ENCODE measurements around the gene CTBP2.

Gene CTBP2

DNA sequence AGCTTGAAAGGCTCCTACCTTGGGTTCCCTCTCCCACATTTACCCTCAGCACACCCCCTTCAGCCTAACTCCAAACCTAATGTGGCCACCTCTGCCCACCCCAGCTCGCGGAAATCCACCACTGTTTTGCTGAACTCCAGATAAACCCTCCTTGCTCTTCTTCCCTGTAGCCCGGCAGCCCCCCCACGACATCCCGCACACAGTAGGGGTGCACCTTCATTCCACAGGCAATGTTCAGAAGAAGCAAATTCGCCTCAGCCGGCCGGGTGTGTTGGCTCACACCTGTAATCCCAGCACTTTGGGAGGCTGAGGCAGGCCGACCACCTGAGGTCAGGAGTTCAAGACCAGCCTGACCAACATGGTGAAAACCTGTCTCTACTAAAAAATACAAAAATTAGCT is 17.4 kb downstream of the CTBP2 start:
- no peak for DNase-seq

DNA sequence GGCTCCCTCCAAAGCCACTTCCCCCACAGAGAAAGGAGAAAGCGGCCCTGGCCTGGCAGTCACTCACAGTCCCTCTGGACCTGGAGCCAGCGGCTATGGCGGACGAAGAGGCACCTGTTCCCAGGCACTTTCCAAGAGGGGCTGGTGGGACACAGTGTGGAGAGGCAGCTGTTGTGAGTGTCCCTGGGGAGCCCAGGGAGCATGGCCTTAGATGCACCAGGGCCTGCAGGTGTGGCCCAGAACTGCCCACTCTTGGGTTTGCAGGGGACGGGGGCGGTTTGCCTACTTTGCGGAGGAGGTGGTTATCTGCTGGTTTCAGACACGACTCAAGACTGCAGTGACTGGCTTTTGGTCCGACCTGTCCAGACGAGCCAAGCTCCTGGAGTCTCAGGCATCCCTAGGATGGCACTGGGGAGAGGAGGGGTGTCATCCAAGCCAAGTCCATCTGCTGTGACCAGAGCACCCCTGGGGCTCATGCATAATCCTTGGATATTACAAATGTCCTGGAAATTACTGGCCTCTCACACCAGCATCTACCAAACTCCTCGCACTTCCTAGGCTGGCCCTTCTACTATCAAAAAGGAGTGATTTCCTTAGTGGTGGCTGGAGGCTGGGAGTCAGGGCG is 18.4 kb downstream of the CTBP2 start:
- DNase-seq = no peak

DNA sequence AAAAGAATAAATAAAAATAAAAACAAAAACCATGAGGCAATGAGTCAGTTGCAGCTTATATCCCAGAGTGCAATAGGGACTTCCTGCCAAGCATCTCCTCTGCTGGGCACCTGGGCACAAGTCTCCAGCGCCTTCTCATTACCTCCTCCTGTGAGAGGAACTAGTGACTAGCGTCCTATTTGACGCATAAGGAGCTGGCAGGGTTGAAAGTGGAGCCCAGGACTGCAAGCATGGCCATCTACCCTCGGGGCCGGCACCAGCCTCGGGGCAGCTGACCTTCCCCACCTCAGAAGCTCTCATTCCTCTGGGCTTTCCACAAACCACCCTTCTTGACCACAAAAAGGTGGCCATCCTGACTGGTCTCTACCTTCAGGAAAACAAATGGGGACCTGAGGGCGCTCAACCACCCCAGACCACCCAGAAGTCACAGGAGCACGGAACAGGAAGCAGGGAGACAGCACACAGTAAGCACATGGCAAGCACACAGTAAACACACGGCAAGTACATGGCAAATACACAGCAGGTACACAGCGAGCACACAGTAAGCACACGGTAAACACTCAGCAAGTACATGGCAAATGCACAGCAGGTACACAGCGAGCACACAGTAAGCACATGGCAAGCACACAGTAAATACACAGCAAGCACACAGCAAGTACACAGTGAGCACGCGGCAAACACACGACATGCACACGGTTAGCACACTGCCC is 19.1 kb downstream of the CTBP2 start:
- no peak for DNase-seq

DNA sequence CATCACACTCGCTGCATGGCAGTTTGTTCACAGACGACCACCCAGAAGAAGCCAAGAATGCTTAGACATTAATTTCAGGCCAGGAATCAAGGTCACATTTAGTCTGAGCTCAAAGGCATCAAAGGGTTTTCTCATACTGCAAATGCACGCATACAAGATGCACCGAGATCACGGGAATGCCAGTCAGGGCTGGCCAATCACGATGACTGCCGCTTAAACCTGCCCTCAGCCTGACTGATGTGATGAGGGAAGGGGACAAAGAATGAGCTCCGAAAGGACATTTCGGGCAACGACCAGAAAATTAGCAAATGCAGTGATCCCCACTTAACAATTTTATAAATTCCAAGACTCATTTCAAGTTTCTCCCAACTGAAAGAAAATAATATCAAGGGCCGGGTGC is 20.2 kb downstream of the CTBP2 start:
- DNase-seq = no peak

DNA sequence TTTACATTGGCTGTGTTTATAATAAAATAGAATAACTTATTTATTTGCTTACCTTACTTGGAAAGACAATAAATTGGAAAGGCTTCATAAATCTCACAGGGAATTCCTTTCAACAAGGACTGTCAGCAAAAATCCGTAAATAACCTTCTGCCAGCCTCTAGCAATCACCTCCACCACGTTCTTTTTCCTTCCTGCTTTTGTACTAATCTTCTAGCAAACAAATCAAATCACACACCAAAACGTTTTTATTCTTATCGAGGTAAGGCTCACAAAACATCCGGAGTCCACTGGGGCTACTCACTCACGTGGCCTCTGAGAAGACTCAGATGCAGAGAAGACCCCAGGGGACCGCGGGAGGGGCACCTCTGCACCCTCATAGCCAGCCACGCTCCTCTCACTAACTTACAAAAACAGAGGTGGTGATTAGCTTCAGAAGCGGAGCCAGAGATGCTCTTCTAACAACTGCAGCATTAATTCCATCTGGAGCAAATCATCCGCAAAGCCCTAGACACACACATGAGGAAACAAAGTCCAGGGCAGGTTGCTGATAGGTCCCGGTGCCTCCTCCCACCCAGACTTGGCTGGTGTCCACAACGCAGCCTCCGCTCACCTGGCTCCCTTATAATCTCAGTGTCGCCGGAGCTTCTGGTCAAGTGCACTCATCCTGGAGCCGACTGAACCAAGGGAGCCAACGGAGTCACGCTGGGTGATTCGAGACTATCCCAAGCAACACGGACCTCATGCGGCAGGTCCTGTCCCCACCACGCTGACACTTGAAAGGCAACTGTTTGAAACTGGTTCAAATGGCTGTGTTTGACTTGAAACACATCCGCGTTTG is 22.5 kb downstream of the CTBP2 start:
- no peak for DNase-seq

DNA sequence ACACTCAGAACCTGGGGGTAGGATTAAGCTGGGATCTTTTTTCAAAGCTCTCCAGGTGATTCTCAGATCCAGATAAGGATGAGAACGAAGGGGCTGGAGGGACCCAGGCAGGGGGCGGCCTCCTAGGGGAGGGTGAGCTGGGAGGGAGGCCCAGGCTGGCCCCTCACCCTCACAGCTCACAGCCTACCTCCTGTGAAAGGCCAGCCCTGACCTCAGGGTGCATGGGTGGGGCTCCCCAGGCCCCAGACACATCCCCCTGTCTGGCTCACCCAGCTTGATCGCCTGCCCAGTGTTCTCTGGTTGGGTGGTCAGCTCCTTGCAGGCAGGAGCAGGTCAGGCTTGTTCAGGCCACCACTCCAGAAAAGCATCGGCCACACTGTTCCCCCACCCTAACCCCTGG is 24.3 kb downstream of the CTBP2 start:
- DNase-seq = no peak

DNA sequence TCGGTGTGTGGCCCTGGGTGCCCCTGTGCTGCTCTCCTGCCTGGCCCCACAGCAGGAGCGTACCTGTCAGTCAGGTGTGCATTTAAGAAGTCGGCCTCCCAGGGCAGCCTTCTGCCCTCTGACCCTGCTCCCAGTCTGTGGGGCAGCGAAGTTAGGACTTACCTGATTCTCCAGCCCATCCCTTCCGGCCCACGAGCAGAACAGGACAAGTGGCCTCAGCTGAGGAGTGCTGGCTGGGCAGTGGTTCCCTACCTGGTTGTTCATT is 24.7 kb downstream of the CTBP2 start:
- DNase-seq = no peak

DNA sequence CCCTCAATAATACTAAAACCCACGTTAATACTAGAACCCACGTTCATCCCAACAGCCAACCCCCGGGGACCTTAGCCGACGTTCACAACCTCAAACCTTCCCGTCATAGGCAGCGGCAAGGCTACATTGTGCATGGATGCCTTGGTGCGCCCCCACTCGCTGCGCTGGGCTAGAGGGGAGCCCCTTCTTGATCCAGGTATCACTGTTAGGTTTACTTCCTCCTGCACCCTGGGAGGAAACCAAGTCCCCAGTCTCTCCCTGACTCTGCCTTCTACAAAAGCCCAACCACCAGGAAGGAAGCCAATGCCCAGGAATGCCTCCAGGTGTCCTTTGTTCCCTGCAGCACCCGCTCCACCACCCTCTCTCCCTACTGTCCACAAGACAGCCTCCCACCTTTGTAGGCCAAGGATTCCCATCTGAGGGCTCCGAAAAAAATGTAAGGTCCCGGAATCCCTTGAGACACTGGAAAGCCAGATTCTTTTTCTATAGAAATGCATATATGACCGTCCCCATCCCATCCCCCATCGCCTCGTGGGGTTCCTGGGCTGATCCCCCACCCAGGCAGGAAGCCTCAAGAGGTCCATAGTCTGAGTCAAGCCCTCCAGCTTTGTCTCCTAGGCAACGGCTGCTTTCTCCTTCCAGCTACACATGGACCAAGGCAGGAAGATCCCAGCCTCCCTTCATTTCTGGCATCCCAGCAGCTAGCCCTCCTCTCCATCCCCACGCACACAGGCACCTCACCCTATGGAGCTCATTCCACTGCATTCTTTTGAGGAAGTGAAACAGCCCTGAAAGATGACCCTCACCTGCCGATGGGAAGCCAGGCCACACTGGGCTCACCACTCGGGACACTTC is 25.2 kb downstream of the CTBP2 start:
- no peak for DNase-seq

DNA sequence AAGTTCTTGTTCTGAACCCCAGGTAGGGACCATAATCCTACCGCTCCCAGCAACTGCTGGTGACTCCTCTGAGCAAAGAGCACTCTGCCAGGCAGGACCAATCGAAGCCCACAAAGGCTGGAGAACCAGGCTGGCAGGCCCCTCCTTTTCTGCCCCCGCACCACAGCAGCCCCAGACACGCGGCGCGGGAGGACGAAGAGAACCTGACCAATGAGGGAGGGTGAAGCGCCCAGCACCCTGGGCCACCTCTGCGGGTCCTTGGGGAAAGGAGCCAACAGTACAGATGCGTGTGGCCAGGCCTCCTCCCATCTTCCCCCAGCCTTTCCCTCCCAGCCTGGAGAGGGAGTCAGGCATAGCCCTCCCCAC is 25.9 kb downstream of the CTBP2 start:
- no peak for DNase-seq

DNA sequence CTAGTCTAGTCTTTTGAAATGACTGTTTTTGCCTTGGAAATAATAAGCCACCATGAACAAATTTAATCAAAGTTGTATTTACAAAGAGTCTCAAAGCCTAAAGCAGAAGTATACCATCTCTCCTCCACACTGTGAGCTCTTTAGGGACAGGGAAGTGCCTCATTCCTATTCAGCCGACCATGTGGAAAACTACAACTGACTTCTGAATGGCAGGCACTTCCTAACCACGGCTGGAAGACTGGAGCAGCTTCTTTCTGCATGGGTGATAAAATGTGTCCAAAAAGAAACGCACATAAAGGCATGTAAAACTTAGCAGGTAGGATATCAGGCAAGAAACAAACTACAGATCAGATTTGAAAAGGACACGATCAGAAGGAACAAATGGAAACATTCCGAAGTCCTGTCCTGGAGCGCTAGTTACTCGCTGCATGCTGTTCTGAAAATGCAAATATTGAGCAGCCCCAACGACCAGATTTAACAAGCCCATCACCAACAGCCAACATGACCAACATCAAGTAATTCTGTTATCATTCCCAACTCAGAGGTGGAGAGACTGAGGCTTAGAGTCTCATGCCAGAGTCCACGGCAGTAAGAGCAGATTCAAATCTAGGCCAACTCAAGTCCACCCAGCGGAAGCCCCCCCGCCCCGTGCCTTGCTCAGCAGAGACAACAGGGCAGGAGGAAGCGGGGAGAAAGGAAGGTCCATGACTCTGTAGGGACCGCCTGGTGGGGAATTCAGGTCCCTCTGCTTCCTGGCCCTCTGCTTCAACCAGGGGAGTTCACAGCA is 26.5 kb downstream of the CTBP2 start:
- DNase-seq = no peak

DNA sequence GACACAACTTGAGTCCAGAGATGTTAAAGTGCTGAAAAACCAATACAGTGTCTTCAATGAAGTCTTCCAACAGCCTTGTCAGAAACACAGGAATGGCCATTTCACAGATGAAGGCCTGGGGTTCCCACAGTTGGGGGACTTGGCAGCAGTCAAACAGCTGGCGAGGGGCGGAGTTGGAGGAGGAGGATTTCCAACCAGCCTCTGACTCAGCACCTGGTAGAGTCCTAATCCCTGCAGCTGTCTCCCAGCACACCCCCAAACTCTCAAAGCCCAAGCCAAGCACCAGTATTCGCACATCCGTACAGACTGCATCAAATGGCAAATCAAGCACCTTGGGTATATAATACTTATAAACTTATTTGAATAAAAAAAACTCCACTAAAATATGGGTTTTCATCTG is 28.0 kb downstream of the CTBP2 start:
- no peak for DNase-seq

DNA sequence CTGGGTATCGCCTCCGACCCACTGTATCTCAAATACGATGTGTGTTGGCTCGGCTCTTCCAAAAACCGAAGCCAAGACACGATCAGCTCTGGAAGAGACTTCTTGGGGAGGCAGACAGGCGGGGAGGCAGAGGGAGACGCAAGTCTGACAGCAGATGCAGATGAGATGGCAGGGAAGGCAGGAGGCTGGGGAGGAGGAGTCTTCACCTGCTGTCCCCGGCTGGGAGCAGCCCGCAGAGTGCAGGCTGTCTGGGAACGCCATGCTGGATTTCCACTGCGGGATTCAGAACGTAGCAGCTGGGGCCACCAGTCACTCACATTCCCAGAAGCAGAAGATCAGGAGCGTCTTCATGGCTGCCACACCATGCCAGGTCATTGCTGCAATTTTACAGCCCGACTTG is 29.4 kb downstream of the CTBP2 start:
- DNase-seq = no peak

DNA sequence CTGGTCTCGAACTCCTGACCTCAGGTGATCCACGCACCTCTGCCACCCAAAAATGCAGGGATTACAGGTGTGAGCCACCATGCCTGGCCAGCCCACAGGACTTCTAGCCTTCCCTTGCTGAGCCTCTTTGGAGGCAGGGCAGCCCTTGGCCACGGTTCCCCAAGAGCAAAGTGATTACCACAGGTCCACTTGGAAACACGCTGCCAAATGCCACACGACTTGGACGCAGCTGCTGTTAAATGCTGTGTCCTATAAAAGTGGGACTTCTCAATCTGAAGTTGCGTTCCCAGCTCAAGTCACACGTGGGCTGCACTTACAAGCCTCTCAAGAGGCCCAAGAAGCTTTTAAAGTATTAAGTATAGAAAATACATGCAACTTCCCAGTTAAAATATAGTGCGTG is 30.1 kb downstream of the CTBP2 start:
- DNase-seq = no peak

DNA sequence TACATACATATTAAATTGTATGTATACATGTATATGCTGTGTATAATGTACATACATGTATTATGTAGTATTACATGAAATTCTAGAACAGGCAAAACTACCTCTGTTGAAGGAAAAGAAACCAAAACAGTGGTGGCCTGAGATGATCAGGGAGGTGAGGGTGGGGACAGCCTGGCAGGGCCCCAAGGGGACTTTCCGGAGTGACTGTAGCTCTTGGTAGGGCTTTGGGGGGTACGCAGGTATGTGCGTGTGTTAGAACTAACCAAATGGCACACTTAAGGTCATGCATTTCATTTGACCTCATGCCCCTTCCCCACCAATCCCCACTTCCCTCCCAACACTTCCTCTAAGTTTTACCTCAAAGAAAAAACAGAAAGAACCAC is 31.3 kb downstream of the CTBP2 start:
- DNase-seq = no peak

DNA sequence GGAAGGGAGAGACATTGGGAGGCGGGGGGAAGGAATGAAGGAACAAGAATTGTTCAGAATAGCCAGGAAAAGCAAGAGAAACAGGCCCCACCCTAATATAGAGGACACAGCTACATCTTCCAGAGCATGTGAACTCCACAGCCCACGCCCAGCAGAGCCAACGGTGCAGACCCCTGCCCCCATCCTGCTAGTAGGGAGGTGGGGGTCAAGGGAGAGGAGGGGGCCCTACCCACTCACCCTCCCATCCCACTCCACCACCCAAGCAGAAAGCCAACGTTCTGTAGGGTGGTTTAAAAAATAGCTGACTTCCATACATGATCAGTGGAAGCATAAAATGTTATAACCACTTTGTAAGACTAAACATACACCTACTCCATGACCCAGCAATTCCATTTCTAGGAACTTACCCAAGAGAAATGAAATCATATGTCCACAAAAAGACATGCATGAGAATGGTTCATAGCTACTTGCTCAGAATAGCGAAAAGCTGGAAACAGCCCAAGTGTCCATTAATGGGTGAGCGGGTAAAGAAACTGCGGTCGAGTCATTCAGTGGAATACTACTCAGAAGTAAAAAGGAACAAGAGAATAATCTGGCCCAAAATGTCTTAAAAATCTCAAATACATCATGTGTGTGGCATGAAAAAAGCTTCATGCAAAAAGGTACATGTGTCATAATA is 31.8 kb downstream of the CTBP2 start:
- DNase-seq = no peak

DNA sequence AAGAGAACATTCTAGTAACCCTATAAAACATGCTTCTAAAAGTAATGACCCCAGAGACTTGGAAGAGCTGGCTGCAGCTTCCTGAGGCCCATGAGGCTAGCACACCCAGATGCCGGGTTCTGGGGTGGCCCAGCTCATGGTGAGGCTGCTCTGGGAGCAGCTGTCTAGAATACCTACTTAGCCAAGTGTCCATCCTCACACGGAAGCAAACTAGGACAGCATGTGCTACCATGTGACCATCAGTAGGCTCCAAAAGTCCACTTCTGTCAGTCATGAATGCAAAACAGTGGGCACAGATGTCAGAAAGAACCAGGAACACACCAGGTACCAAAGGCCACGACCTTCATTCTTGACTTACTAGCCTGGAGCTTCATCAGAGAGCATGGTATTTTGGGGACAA is 32.4 kb downstream of the CTBP2 start:
- DNase-seq = no peak

DNA sequence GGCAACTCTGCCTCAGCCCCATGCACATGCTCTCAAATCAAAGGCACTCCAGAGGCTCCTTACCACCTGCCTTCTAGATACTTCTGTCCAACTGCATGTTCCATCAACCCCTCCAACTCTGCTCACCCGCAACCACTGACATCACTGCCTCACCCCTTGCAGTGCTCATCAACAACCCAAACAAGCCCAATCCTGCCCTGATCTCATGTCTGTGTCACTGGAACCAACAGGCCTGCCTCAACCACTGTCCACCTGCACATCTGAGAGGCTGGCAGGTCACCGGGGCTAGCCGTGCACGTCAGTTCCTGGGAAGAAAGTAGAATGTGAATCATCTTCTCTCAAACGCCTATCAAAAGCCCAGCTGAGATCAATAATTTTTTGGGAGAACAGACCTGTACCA is 33.3 kb downstream of the CTBP2 start:
- no peak for DNase-seq

DNA sequence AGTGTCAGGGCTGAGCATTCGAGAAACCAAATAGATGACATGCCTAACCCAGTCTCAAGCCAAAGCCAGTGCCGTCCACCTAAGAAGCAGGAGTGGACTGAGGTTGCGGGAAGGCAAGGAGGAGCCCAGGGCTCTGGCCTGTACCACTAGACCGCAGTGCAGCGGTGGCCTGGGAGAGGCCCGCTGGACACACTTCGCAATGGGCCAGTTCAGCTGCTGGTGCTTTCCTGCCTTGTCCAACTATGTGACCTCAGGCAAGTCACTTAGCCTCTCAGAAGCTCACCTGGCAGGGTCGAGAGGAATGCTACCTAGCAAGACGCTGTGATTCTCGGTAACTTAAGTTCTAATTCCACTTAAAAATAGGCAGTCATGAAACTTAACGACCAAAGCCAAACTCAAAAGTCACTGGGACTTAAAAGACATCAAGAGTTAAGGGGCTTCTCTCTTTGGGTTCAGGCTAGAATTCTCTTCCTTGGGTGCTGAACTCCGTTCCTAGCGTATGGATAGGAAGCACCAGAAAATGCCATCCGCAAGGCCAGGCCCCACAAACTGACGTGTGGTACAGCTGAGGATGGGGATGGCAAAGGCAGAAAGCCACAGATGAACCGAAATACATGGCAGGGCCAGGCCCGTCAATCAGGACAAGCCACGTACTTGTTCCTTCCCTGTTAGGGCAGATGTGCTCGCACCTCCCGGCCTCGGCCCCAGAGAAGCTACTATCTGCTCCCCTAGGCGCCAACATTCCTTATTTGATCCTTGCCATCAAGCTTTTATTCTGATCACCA is 34.2 kb downstream of the CTBP2 start:
- DNase-seq = no peak

DNA sequence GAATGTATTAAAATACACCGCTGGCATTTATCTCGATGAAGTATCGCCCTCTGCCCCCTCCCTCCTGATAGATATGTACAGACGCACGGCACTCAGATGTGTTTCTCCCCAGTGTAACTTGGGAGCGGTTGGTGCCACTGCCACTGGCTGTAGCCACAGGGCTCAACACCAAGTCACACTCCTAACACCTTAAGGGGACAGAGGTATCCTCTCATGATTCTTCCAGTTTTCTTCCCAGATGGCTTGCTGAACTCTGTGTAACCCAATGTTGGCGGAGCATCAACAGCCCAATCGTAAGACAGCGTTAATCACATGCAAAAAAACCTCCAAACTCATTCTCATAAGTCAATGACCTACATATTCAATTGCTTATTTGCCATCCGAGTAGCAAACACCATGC is 35.5 kb downstream of the CTBP2 start:
- no peak for DNase-seq

DNA sequence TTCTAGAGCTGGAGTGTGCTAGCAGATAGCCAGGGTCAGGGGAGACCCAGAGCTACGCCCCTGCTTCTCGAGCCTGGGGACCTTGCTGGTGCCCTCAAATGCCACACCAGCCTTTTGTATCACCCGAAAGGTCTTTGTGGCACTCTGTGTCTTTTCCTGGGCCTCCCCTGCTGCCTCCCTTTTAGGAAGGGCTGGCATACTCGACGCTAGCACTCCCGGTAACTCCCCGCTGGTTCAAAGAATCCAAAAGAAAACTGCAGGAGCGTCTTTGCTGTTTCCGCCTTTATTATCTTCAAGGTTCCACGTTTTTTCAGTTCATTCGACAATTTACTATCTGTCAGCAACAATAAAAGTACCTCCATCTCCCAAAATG is 36.3 kb downstream of the CTBP2 start:
- no peak for DNase-seq

DNA sequence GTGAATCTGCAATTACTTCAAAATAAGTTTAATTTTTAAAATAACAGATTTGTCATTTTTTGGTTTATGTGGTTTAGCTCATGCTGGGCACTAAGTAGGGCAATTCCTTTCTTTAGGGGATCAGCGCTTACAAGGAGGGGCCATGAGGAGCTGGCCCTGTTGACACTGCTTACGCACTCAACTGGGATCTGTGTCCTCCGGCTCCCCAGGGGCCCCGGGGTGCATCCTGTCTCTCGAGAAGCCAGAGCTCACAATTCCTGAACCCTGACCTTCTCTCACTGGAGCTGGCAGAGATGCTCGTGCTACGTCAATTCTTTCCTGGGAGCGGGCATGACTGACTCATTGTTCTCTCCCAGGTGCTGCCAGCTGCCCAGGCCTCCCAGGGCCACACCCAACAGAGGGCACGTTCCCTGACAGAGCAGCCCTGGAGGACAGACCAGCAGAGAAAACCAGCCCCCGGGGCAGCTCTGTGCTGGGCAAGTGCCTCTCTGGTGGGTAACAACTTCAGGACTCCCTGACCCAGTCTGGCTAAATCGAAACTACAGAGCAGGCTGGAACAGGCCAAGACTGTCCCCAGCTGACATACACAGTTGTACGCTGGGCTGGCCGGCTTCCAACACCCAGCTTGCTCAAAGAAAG is 36.8 kb downstream of the CTBP2 start:
- DNase-seq = no peak

Data from activated CD4-positive, CD25-positive, alpha-beta regulatory T cell (primary cell).